LNCaP clone FGC (cell line): Measurements from ENCODE around the gene EVA1C.
A peak's percentile ranks its signal among the peaks of the same experiment; 100 is the strongest.
"Not testable (repeated sequence)": the region's sequence is repeated elsewhere in the genome, so short reads cannot be mapped to it uniquely, and the experiment has no call there.

Source experiments
- DNase-seq: peaks from one replicate; pipeline ENCODE4 v3.0.0-alpha.2; 2011; ENCODE audit warnings: low read depth
- H3K4me3 ChIP-seq: 2 replicates; pipeline ENCODE4 v1.5.1; 2011; ENCODE audit warnings: mild to moderate bottlenecking, low read depth, low read length, control low read depth
- CTCF ChIP-seq: IDR thresholded peaks from 2 replicates; pipeline ENCODE4 v1.5.1; 2012; ENCODE audit warnings: mild to moderate bottlenecking; ENCODE audit not compliant: control insufficient read depth, insufficient read depth; ENCODE audit errors: extremely low read depth

EVA1C gene

GRCh38 chr21:32412162-32413014 lies at the start of gene EVA1C:
Gene EVA1C (plus strand): TSS chr21:32412706. CDS start chr21:32412854, 148 bp downstream.
- peak within 1 kb of the TSS; percentile 70 for H3K4me3 ChIP-seq

GRCh38 chr21:32364387-32364786 lies 48.1 kb upstream of the EVA1C start:
- DNase-seq: no peak
- no peak for TF ChIP-seq CTCF

More at GRCh38 chr21:32412162-32413014, at the start of gene EVA1C:
- DNase-seq: no peak
- TF ChIP-seq CTCF: no peak; the same call in 1 of the 2 replicates

GRCh38 chr21:32364796-32365195 lies 47.7 kb upstream of the EVA1C start:
- H3K4me3 ChIP-seq: no peak overlapping the region
- no peak for TF ChIP-seq CTCF
- DNase-seq: no peak

More at GRCh38 chr21:32364387-32364786, 48.1 kb upstream of the EVA1C start:
- no peak overlapping the region for H3K4me3 ChIP-seq

GRCh38 chr21:32366191-32366590 lies 46.3 kb upstream of the EVA1C start:
- no peak for DNase-seq
- no peak overlapping the region for H3K4me3 ChIP-seq
- no peak for TF ChIP-seq CTCF

- no peak for TF ChIP-seq CTCF
- no peak for DNase-seq
- H3K4me3 ChIP-seq: no peak overlapping the region
Observed at GRCh38 chr21:32367158-32367557, 45.3 kb upstream of the EVA1C start.

GRCh38 chr21:32368386-32368785 lies 44.1 kb upstream of the EVA1C start:
- no peak overlapping the region for H3K4me3 ChIP-seq
- DNase-seq: no peak
- no peak for TF ChIP-seq CTCF

- H3K4me3 ChIP-seq, DNase-seq: not testable (repeated sequence)
Observed at GRCh38 chr21:32368961-32369360, 43.5 kb upstream of the EVA1C start.
